IPS-NIHi7 (cell line): ENCODE data around the gene PPP2R2C.

ENCODE experiments used
- DNase-seq: peaks from one replicate; pipeline ENCODE4 v3.0.0; 2012; ENCODE audit warnings: mixed read lengths; ENCODE audit errors: extremely low spot score

PPP2R2C gene

DNA sequence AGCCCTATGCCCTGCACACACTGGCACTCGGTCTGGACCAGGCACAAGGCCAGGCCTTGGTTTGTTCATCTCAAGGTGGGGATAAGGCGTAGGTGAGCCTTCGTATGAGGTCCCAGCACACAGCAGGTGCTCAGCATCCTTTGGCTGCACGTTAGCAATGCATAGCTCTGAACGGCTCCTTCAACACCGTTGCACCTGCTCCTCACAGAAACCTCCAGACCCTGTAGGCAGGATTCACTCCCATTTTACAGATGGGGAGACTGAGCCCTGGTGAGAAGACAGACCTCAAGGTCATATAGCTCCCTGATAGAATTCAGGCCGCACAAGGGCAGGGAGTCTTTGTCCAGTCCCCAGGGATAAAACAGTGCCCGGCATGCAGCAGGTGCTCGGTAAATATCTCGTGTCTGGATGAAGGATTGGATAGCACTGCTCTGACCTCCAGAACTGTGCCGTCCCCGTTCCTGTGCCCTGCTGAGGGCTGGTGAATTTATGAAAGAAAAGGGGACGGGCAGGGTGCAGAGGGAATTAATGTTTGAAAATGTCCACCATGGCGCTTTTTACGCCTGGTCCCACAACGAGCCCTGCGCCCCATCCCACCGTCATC, 2.4 kb downstream of the PPP2R2C start:
- no peak for DNase-seq

DNA sequence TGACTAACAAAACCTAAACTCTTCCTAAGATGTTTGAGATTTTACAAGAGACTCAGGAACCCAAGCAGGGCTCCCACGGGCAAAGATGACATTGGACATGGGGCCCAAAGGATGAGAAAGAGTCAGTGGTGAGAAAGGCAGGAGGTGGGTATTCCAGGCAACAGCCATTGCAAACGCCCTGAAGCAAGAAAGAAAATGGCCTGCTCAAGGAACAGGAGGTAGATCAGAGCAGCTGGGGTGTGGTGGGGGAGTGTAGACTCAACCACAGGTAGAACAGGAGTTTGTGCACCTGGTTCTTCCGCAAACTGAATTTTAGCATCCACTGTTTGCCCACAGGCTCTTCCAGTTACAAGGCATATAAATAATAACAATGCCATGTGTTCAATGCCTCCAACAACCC, 3.3 kb downstream of the PPP2R2C start:
- no peak for DNase-seq

DNA sequence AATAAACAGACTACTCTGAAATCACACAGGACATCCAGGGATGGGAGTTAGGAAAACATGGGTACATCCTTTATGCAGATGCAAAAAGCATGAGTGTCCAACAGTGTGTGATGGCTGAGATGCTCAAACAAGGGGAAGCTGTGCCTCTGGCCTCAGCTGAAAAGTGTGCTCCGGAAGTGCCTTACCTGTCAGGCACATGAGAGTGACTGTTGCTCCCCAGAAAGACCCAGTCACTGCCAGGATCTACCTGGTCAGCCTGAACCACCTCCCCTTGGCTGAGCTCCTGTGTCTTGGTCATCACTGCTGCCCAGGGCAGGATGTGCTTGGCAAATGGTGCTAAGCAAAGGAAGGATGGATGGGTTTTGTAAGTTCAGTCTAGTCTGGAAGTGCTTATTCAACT, 4.0 kb downstream of the PPP2R2C start:
- DNase-seq = no peak

DNA sequence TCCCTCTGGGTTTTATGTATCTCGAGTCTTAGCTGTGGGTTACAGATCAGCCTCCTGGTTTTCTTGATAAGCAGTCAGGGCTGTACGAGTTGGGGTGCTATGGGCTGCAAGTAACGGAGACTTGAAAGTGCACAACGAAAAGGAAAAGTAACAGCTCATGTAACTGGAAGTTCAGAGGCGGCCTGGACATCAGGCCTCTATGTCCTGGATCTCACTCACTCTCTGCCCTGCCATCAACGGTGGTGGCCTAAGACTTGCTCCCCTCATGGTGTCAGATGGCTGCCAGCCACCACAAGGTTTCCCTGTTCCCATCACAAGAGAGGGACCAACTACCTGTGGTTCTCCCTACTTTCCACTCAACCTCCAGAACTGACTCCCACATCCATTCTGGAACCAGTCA, 4.8 kb downstream of the PPP2R2C start:
- DNase-seq = no peak

DNA sequence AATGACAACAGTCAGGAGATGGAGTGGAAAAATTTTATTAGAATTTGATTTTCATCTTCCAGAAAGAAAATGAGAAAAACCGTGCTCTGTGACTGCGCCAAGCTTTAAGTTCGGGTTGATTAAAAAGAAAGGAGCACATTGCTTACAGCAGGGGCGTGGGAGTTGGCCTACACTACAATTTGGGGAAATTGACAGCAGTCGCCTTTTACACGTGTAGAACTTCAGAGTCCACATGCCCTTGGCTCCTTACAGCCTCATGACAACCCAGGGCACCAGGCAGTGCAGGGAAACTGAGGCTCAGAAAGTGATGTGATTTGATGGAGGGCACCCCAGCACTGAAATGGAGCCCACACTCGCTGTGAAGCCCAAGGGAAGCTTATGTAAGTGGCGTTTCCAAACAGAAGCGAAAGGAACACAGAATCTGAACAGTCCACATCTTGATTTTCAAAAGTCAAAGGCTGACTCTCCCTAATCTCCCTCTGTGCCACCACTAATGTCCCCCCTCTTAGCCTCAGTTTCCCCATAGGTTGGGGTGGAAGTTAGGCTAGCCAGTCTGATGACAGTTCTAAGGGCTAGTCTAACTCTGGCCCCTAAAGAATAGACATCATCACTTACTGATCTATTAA, 5.5 kb downstream of the PPP2R2C start:
- no peak for DNase-seq

DNA sequence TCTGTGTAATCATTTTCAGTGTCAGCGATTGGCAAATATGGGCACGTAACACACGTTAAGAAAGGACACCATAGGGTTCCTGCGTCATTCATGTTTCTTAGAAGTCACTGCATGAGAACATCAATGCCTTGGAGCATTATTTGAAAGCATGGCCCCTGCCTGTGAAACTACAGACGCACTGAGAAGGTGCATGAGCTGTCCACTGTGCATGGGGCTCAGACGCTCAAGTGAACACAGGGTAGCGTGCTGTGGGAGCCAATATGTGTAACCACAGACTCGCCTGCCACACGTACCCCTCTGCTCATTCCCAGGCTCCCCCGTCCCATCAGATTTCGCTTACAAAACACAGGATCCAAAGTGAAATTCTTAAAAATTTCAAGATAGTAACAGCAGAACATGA, 6.5 kb downstream of the PPP2R2C start:
- DNase-seq = no peak

DNA sequence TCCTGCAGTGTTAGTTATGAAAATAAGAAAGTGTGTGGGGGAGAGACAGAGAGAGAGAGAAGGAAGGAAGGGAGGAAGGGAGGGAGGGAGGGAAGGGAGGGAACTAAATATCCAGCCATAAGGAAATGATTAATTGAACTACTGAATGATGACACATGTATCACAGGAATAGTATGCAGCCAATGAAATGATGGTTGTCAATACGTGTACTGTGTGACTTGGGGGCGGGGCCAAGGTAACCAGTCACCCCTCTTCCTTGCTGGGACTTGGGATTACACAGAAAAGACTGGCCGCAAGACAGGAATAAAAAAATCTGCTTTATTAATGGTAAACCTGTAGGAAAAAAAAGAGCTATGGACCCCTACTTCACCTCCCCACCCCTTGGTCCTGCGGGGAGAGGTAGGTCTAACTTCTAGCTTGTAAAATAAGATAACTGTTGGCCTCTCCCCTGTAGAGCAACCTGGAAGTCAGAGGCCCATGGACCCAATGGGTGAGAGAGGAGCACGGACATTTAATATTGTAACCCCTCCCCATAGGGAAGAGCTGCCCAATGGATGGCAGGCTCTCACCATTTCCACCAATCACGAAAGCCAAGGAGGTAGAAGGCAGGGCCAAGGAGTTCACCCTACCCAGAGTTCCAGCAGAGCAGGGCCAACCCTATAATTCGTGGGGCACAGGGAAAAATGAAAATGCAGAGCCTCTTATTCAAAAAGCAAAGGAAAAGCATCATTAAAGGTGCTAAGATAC, 7.4 kb downstream of the PPP2R2C start:
- DNase-seq = peak; percentile 70

DNA sequence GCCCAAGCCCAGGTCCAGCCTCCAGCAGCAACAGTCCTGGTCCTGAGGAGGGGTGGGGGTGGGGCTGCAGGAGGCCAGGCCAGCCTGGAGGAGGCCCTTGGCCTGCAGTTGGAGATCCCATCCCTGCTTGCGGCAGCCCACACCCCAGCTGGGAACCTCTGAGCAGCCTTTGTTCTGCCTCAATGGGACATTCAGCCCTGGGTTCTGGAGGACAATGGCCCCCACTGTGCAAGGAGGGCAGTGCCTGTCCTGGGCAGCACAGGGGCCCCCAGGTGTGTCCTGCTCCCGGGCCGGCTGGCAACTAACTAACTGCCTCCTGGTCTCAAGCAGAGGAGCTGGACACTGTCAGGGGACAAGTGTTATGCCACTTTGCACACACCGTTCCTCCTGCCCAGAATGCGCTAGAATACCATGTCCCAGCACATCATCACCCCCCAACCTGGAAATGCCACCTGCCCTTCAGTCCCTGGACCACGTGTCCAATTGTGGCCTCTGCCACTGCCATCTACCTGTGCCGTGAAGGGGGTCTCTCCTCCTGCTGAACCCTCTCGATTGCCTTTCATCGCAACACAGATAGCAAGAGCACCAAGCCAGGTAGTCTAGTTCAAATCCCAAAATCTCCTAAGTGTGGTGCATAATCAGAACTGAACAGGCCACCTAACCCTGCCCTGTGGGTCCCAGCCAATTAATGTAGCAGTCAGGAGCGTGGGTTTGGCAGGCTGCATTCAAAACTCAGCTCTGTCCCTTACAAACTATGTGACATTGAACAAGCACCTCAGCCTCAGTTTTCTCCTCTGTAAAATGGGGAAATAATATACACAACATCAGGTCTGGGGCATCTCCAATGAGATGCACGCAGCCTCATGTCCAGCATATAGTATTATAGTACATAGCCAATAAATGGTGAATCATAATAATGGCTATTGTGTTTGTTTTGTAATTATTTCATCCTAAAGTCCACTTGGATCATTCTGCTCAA, 8.8 kb downstream of the PPP2R2C start:
- no peak for DNase-seq

DNA sequence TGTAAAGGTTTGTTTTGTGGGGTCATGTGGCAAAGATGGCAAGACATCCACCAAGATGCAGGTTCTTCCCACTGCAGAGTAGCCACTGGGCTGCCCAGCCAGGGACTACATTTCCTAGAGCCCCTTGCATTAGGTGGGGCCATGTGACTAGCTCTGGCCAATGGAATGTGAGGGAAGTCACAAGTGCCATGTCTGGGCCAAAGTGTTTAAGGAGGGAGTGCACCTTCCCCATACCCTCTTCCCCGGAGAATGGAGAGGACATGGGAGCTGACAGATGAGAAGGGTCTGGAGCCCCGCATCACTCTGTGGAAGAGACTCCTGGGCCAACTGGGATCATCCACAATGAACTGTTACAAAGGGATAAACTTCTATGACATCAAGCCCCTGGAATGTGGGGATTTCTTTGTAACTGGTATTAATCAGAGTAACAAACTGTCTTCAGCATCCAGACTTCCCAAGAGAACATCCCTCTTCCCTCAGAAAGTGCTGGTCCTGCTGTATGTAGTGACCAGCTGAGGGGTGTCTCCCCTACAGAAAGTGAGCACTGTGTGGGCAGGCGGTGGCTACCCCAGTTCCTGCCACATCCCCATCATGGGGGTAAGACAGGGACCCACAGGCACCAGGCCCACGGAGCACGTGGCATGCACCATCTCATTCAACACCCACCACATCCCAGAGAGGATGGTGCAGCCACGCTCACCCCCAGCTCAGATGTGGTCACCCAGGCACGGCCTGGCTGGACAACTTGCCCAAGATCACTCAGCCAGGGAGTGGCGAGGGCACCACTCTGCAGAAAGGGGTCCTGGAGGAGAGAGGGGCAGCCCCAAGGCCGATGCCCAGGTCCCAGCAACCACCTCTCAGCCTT, 10.9 kb downstream of the PPP2R2C start:
- no peak for DNase-seq

DNA sequence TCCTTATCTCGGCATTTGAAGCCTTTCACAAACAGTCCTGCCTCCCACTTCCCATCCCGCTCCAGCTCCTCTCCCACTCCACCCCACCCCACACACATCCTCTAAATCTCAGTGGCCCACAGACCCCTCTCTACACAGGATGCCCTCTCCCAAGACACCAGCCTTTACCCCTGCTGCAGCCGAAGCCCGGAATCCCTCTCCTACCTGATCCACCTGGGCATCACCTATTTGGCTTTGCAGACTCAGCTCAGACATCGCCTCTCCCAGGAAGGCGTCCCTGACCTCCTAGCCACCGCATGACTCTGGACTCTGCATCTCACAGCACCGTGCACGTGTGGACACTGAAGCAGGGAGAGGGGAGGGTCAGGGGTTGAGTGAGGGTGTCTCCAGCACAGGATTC, 11.5 kb downstream of the PPP2R2C start:
- no peak for DNase-seq

DNA sequence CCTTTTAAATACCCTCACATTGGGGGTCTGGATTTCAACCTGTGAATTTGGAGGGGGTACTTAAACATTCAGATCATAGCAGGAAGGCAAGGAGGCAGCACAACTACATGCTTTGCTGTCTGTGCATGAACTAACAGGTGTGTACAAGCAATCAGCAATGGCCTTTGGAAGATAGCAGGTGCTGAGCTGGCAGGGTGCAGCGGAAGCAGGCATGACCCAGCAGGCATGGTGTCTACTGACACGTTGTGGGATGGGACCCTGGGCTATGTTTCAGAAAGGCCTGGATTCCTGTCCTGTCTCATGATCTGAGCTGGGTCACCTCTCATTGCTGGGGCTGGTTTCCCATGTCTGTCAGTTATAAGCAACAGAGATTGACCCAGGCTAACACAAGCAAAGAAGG, 13.9 kb downstream of the PPP2R2C start:
- DNase-seq = no peak

DNA sequence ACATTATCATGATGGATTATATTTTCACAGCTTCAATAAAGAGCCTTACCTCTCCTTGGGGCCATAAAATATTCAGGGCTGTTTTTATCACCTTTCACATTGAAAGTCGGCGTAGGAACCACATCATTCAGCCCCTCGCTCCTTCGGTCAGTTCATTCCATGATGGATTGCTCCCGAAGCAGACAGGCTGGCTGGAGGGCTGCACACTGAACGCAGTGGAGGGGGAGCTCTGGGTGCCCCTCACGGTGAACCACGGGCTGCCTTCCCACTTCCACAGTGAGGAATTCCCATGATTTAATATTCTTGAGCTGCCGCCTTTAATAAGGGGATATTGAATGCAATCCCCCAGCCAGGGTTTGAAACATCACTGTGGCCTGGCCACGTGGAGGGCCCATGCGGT, 16.0 kb downstream of the PPP2R2C start:
- no peak for DNase-seq

DNA sequence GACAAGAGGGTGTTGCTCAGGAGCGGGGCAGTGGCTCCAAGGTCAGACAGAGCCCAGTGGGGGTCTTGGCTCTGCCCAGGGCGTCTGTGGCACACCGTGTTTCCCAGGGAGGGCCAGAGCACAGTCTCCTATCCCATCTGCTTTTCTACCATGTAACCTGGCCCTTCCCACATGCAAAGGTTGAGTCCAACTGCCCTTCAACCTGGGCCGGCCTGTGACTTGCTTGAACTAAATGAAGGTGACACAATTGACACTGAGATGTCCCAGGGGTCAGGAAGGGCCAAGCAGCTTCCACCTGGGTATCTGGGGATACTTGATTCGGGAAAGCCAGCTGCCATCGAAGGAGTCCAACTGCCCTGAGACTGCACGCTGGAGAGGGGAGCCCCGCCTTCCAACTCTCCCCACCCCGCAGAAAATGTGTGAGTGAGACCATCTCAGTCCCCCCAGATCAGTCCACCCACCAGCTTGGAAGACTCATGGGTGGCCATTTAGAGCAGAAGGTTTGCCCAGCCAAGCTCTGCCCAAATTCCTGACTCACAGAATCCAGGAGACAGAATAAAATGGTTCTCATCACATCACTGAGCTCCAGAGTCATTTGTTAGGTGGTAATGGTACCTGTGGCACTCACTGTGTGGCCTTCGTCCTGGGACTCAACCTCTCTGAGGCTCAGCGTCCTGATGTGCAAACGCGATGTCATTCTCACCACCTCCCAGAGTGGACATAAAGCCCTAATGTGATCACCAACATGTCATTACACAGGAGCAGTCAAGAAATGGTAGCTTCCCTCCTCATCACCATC, 18.1 kb downstream of the PPP2R2C start:
- no peak for DNase-seq

DNA sequence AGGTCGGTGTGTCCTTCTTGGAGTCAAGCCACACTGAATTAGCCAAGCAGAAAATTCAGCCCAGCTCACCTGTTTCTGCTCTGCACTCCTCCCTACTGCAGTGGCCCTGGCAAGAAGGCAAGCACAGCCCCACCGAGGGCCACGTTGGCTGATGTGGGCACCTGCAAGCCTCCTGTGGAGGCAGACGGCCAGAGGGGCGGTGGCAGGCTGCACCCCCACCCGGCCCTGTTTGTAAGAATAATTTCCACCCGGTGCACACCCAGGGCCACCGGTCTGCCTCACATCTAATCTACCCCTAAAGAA, 18.8 kb downstream of the PPP2R2C start:
- DNase-seq = no peak

DNA sequence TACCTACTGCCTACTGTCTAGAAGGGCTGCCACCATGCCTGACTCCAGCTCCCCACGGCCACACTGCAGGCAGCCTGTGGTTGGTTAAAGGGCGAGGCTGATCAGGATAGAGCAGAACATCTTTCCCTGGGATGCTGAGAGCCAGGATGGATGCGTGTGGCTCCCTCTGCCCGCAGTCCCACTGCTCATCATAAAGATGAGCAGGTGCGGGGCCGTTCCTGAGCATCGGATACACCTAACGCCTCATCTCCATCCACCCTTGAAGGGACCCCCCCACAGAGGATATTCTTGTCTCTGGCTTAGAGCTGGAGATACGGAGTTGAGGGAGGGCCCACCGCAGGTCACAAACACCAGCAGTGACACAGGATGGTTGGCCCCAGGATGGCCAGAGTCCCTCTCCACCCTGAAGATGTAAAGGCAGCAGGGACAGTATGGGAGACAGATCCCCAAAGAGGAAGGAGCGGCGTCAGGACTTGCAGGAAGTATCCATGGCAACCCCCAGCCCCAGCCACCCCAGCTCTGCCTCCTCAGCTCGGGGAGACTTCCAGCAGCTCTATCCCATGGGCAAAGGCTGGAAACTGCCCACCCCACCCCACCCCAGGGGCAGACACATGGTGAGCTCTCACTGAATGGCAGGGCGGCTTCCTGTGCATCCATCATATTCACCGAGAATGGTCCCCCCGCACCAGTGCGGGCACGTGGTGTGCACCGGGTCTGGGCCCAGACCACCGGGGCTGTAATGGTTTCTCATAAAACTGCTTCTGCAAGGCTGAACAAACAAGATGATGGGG, 19.3 kb downstream of the PPP2R2C start:
- no peak for DNase-seq

DNA sequence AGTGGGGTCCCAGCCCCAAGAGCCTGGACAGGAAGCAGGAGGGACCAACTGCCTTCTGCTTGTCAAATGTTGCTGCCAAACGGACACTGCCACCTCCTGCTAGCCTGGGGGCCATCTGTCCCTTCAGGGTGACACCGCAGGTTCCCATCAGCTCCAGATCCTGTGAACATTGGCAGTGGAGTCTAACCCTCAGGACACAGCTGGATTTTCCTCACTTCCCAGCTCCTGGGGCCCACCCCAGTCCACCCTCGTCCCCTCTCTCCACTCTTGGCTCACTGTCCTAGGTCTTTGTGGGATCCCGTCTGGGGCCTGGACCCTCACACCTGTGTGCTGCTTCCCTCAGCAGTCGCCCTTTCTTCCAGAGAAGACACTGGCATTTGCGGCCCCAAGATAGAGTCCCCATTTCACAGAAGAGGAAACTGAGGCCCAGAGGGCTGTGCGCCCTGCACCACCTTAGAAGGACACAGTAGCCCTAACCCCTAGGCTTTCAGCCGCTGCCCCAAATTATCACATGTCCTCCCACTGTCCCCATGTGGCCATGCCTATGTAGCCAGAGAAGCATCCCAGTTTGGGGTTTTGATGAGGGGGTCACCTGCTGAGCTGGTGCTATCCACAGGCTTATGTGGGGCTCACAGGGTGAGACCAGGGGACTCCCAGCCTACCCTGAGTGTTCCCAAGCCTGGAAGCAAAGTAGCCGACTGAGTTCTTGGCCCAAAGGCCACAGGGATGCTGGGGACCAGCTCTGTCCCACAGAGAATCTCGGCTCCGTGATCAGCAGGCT, 20.1 kb downstream of the PPP2R2C start:
- DNase-seq = no peak

DNA sequence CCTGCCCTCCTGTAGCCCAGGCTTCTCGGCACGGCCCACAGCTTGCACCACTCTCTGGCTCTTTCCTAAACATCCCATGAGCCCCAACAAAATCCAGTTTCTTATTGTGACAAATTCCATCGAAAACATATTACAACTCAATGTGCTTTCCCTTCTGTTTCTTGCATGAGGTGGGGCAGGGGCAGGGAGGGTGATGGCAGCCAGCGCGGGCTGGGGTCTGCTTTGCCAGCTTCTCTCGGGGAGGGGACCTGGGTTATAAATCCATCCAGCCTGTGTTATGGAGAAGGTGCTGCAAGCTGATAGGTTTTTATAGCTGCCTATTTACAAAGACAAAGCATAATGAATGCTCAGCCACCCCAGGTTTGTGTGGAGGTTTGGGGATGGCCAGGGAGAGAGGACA, 21.1 kb downstream of the PPP2R2C start:
- no peak for DNase-seq

DNA sequence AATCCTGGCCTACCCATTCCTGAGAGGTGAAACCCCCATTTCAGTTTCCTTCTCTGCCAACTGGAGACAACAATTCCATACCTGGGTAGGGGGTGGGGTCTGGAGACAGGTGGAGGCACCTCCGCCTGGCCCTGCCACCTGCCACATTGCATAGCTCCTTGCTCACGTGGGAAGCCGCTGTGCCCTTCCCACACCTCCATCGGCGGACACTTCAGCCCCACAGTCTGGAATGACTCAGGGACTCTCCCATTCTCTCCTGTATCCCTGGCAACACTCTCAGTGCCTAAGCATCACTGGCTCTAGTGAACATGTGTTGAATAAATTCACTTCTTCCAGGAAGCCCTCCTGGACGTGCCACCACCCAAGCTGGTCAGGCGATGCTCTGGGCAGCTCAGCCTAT, 21.7 kb downstream of the PPP2R2C start:
- DNase-seq = no peak
